BJ (cell line): ENCODE results near the gene CPED1. TPM values are rescaled to one million over a fixed set of nuclear protein-coding genes. Genes with fewer than 3 reads are reported as not detected.

Experiments
- CTCF ChIA-PET: fragments of 350-600 bp; formaldehyde crosslinking; extraction: SDS; loops from one replicate; lab custom pipeline; 2021; ENCODE audit warnings: antibody characterized with exemption, inconsistent platforms; lab: Yijun Ruan, JAX
- POLR2A ChIA-PET: fragments of 300-600 bp; sonication (Branson Sonifier 250); formaldehyde crosslinking; extraction: SDS; loops from one replicate; lab custom pipeline; 2021; ENCODE audit warnings: antibody characterized with exemption; lab: Charles Lee
- DNase-seq: peaks from one replicate; pipeline ENCODE4 v3.0.0-alpha.2; 2011; ENCODE audit warnings: low read depth
- H3K27me3 ChIP-seq: 2 replicates; pipeline ENCODE4 v1.6.0; 2011; ENCODE audit warnings: low read length; ENCODE audit not compliant: control insufficient read depth, insufficient read depth
- H3K36me3 ChIP-seq: 2 replicates; pipeline ENCODE4 v1.5.1; 2011; ENCODE audit warnings: low read length; ENCODE audit not compliant: control insufficient read depth, insufficient read depth
- H3K4me3 ChIP-seq: 2 replicates; pipeline ENCODE4 v1.5.1; 2011; ENCODE audit warnings: low read depth, mild to moderate bottlenecking, control low read depth, low read length
- polyA plus RNA-seq: library from polyadenylated mRNA; depleted of rRNA; stranded (reverse); fragments of >200 nt; gene quantifications from 2 replicates; pipeline ENCODE4 v1.2.3, GENCODE V29; 2011
- TF ChIP-seq, protein P1 (sequence below): IDR thresholded peaks from 2 replicates; pipeline ENCODE4 v1.5.1; 2011; ENCODE audit warnings: low read depth, mild to moderate bottlenecking, control low read depth, inconsistent platforms, low read length, moderate library complexity; ENCODE audit not compliant: insufficient read depth

The CPED1 gene
- polyA plus RNA-seq, 1 experiment = 18.3 TPM

DNA sequence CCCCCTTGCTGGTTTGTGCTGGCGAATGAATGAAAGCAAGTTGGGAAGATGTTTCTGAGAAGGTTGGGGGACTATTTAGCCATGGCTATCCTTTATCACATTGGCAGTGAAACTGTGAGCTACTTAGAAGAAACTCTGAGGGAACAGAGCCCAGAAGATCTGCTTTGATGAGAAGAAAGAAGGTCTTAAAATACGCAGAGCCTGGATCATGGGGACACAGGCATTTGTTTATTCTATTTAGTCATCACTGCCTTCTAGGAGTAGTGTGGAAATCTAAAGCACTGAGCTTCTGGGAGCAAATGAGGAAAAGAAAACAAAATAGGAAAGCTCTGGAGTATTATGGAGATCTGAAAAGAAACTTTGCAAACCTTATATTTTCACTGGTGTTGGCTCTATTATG is 28.5 kb downstream of the CPED1 start:
- TF ChIP-seq, protein P1, sequence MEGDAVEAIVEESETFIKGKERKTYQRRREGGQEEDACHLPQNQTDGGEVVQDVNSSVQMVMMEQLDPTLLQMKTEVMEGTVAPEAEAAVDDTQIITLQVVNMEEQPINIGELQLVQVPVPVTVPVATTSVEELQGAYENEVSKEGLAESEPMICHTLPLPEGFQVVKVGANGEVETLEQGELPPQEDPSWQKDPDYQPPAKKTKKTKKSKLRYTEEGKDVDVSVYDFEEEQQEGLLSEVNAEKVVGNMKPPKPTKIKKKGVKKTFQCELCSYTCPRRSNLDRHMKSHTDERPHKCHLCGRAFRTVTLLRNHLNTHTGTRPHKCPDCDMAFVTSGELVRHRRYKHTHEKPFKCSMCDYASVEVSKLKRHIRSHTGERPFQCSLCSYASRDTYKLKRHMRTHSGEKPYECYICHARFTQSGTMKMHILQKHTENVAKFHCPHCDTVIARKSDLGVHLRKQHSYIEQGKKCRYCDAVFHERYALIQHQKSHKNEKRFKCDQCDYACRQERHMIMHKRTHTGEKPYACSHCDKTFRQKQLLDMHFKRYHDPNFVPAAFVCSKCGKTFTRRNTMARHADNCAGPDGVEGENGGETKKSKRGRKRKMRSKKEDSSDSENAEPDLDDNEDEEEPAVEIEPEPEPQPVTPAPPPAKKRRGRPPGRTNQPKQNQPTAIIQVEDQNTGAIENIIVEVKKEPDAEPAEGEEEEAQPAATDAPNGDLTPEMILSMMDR = no peak
- CTCF ChIA-PET = interaction anchor here (0.5 to 2.6 kb wide), 7 partner anchors 12 to 84 kb away, joined by 3 to 11 read pairs (median 4); partner anchors contain the start of gene CPED1

DNA sequence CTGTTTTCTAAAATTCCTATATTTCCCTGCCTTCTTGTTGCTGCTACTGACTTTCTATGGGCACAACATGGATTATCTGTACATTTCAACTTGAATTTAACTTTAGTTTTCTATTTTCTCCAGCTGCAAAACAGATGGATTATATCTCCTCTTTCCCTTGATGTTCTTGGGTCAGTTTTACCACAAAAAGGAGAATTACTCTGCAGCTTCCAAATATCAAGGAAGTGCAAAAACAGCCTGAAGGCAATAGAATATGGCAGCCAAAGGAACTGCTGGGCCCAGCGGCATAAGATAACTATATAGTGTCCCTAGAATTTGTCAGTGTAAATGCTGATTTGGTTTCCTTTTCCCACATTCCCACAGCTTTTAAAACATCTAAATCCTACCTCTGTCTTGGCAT is 29.1 kb downstream of the CPED1 start:
- Histone ChIP-seq H3K36me3 (no peaks in the 10 kb centered on the region; the same call in 1 of the 2 replicates), H3K4me3 (no peak overlapping the region), H3K27me3 (no peaks in the 10 kb centered on the region)
- no peak for DNase-seq
- TF ChIP-seq, protein P1 = no peak
- ChIA-PET POLR2A (no interaction called here), CTCF (interaction anchor here (0.5 to 2.6 kb wide), 6 partner anchors 11 to 84 kb away, joined by 3 to 11 read pairs (median 5); partner anchors contain the start of gene CPED1)

More for the DNA sequence above, 28.5 kb downstream of the CPED1 start:
- POLR2A ChIA-PET = no interaction called here
- no peaks in the 10 kb centered on the region for H3K27me3 ChIP-seq
- no peaks in the 10 kb centered on the region; the same call in 1 of the 2 replicates for H3K36me3 ChIP-seq
- no peak overlapping the region for H3K4me3 ChIP-seq
- peak; percentile 37 for DNase-seq

DNA sequence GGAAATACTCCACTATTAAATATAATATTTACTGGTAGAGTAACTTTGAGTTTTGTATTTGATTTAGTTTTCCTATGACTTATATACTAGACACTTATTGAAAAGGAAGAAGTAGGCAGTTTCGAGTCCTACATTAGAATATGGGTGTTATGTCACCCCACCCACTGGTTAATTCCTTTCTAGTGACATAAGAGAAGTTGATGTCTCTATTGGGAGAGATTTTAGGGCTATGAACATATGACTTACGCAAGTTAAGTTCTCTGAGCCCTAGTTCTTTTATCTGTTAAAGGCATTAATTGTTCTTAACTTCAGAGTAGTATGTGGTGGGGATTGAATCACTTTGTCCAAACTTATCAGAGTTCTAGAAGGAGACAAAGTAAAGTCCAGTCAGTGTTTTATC is 30.5 kb downstream of the CPED1 start:
- Histone ChIP-seq H3K27me3 (no peaks in the 10 kb centered on the region), H3K4me3 (no peak overlapping the region), H3K36me3 (no peaks in the 10 kb centered on the region; the same call in 1 of the 2 replicates)
- POLR2A ChIA-PET = no interaction called here
- CTCF ChIA-PET = no interaction called here
- TF ChIP-seq, protein P1 = no peak
- DNase-seq = no peak

DNA sequence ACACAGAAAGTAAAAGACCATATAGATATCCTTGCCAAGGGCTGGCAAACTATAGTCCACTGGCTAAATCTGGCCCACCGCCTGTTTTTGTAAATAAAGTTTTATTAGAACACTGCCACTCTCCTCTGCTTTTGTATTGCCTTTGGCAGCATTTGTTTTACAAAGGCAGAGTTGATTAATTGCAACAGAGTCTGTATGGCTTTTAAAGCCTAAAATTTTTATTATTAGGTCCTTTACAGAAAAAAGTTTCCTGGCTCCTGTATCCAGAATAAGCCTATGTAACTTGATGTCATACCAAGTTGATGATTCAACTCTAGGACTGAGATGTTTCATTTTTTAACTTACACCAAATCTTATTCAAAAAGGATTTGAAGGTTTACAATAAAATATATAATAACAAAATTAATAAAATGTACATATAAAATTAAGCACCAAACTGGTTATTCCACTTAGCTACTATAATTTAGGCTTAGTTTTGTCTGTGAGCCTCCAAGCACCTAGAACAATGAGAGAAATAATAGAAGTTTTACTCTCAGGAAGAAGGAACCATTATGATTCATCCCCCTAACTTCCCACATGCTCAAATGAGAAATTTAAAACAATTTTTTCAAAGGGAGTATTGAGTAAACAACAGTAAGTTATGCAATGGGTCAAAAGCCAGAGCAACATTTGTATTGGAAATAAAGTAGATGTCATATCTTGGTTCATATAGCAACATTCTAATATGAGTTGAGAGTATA is 31.9 kb downstream of the CPED1 start:
- ChIA-PET CTCF (interaction anchor here (2.5 kb wide), 1 partner anchor 18 kb away, joined by 5 read pairs; no protein-coding TSS in a partner anchor), POLR2A (no interaction called here)
- Histone ChIP-seq H3K4me3 (no peak overlapping the region), H3K27me3 (no peaks in the 10 kb centered on the region), H3K36me3 (no peaks in the 10 kb centered on the region; the same call in 1 of the 2 replicates)
- TF ChIP-seq, protein P1 = no peak
- DNase-seq = no peak

DNA sequence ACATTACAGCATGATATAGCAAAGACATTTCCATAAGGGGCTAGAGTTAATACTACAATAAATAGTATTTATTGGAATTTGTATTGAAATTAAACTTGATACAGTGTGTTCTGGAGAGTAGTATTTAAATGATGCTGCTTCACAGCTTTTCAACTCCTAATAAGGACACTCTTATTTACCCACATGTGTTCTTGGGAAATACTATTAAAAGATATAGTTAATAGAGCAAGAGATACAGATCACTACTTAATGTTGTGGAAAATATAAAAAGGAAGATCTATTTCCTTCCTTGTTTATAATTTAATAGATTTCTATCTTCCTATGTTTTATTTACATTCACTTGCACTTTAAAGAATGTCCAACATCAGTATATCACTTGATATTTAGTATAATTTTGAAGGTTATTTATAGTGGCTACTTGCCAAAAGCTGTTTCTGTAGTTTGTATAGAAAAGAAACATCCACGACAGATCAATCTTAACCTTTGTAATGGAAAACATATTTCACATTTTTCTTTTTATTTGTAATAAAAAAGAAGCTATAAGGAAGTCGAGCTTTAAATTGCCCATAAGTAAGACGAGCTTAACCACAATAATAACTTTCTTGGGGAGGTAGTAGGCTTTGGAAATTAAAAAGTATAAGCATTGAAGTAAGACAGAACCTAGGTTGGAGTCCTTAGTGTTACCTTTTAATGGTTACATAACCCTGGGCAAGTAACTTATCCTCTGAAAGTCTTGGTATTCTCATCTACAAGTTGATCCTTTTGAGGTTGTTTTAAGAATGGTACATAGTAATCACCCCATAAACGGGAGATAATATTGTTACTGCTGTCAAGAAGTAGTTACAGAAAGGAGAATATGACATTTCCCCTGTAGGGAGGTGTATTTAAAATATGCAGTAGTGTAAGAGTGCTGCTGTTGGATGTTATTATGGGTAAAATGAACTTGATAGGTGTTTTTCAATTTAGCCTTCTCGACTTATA is 32.8 kb downstream of the CPED1 start:
- no peak overlapping the region for H3K4me3 ChIP-seq
- no peaks in the 10 kb centered on the region; the same call in 1 of the 2 replicates for H3K36me3 ChIP-seq
- TF ChIP-seq, protein P1 = no peak
- no peak for DNase-seq
- ChIA-PET POLR2A (no interaction called here), CTCF (interaction anchor here (0.7 to 2.5 kb wide), 3 partner anchors 19 to 63 kb away, joined by 3 to 5 read pairs (median 3); no protein-coding TSS in a partner anchor)
- H3K27me3 ChIP-seq = no peaks in the 10 kb centered on the region
